Uterus (tissue), 2 donors: Measurements from ENCODE around the gene BRAF.
"Not testable (repeated sequence)": the region's sequence is repeated elsewhere in the genome, so short reads cannot be mapped to it uniquely, and the experiment has no call there.

Experiments
- POLR2A ChIP-seq, 2 donors: fragments of 450-650 bp; IDR thresholded peaks; one replicate each; pipeline ENCODE4 v1.6.1; 2016; ENCODE audit warnings: antibody characterized with exemption in 2 of 2, mild to moderate bottlenecking in 1 of 2, moderate library complexity in 1 of 2
- TF ChIP-seq, protein P1 (sequence below), 4 experiments: fragments of 200-600 bp in 2 of 4; fragments of 450-650 bp in 2 of 4; sonication (generic) in 2 of 4; IDR thresholded peaks; one replicate each; pipeline ENCODE4 v1.5.1; 2016 to 2019; ENCODE audit warnings: antibody characterized with exemption in 4 of 4, mild to moderate bottlenecking in 2 of 4, moderate library complexity in 1 of 4

DNA sequence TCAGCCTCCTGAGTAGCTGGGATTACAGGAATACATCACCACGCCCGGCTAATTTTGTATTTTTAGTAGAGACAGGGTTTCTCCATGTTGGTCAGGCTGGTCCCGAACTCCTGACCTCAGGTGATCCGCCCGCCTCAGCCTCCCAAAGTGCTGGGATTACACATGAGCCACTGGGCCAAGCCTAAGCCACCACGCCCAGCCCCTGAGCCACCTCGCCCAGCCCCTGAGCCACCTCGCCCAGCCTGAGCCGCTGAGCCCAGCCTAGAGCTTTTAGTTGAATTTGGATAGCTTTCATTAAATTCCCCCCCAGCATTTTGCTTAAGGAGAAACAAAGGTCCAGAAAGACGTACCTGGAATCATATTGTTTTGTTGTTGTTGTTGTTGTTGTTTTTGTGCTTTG is 254.9 kb downstream of the BRAF start:
- TF ChIP-seq, protein P1, sequence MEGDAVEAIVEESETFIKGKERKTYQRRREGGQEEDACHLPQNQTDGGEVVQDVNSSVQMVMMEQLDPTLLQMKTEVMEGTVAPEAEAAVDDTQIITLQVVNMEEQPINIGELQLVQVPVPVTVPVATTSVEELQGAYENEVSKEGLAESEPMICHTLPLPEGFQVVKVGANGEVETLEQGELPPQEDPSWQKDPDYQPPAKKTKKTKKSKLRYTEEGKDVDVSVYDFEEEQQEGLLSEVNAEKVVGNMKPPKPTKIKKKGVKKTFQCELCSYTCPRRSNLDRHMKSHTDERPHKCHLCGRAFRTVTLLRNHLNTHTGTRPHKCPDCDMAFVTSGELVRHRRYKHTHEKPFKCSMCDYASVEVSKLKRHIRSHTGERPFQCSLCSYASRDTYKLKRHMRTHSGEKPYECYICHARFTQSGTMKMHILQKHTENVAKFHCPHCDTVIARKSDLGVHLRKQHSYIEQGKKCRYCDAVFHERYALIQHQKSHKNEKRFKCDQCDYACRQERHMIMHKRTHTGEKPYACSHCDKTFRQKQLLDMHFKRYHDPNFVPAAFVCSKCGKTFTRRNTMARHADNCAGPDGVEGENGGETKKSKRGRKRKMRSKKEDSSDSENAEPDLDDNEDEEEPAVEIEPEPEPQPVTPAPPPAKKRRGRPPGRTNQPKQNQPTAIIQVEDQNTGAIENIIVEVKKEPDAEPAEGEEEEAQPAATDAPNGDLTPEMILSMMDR (IDR thresholded peaks at IDR 0.05), result not testable (repeated sequence)
- not testable (repeated sequence) for TF ChIP-seq POLR2A (IDR thresholded peaks at IDR 0.05)
